Sigmoid colon (tissue), 4 donors: ENCODE results near the gene NPBWR2.

Experiments
- EP300 ChIP-seq, 4 donors: sonication (generic); formaldehyde crosslinking; IDR thresholded peaks; one replicate each; pipeline ENCODE4 v1.6.1; 2017; ENCODE audit warnings: antibody characterized with exemption in 4 of 4
- POLR2A ChIP-seq, 2 donors: fragments of 450-650 bp; IDR thresholded peaks; one replicate each; pipeline ENCODE4 v1.6.1; 2016; ENCODE audit warnings: antibody characterized with exemption in 2 of 2, mild to moderate bottlenecking in 2 of 2, moderate library complexity in 2 of 2
- POLR2AphosphoS5 ChIP-seq, 4 donors: sonication (generic); formaldehyde crosslinking; IDR thresholded peaks; one replicate each; pipeline ENCODE4 v1.6.1; 2017; ENCODE audit warnings: antibody characterized with exemption in 4 of 4
- TF ChIP-seq, protein P1 (sequence below), 4 experiments: fragments of 450-650 bp in 3 of 4; fragments of 200-600 bp in 1 of 4; IDR thresholded peaks; one replicate each; pipeline ENCODE4 v1.5.1; 2016 to 2019; ENCODE audit warnings: antibody characterized with exemption in 4 of 4, mild to moderate bottlenecking in 3 of 4, moderate library complexity in 2 of 4

DNA sequence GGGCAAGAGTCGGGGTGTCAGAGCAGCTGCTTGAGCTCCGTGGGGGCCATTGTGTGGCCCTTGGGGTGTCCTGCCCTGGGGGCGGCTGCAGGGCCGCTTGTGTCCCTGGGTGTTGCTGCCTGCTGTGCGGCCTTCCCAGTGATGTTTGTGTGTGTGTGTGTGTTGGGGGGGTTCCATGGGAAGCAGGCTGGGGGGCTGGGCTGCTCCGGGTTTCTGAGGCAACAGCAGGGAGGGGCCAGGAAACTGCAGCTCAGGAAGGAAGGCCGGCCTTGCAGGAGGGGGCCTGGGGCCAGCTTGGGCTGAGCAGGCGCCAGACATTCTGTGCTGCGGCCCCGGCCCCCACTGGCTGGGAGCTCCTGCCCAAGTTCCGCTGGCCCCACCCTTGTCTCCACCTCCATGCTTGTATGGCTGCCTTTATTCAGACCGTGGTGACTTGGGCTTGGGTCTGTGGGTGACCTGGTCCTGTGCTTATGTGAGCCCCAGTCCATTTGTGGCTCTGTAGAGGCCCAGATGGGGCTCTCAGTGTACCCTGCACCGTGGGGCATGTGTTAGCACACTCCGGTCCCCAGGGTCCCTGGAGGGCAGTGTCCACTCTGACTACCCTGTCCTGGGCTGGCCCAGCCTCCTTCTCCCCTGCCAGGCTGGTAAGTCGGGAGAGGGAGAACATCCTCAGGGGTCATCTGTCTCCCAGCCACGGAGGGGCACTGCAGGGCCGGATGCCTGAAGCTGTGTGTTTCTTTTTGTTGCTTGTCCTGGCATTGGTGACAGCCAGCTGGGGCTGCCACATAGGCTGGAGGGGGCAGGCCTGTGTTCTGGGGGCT lies 53.3 kb downstream of the NPBWR2 start:
- TF ChIP-seq, protein P1, sequence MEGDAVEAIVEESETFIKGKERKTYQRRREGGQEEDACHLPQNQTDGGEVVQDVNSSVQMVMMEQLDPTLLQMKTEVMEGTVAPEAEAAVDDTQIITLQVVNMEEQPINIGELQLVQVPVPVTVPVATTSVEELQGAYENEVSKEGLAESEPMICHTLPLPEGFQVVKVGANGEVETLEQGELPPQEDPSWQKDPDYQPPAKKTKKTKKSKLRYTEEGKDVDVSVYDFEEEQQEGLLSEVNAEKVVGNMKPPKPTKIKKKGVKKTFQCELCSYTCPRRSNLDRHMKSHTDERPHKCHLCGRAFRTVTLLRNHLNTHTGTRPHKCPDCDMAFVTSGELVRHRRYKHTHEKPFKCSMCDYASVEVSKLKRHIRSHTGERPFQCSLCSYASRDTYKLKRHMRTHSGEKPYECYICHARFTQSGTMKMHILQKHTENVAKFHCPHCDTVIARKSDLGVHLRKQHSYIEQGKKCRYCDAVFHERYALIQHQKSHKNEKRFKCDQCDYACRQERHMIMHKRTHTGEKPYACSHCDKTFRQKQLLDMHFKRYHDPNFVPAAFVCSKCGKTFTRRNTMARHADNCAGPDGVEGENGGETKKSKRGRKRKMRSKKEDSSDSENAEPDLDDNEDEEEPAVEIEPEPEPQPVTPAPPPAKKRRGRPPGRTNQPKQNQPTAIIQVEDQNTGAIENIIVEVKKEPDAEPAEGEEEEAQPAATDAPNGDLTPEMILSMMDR (IDR thresholded peaks at IDR 0.05), result no peak
- TF ChIP-seq EP300 (IDR thresholded peaks at IDR 0.05) (no peak), POLR2A (IDR thresholded peaks at IDR 0.05) (no peak), POLR2AphosphoS5 (IDR thresholded peaks at IDR 0.05) (peak in 1 of 4 donors; percentile 4)
